ENCODE results near the gene SYNJ2.

SYNJ2 gene

GRCh38 chr6:157996201-157996712, 14.6 kb downstream of the SYNJ2 start:
- no peak for DNase-seq (ENCODE audit: low read depth in 2 of 2)

- no peak for DNase-seq (ENCODE audit: low read depth in 2 of 2)
These were observed 15.4 kb downstream of the SYNJ2 start for GRCh38 chr6:157996918-157997702.

DNA sequence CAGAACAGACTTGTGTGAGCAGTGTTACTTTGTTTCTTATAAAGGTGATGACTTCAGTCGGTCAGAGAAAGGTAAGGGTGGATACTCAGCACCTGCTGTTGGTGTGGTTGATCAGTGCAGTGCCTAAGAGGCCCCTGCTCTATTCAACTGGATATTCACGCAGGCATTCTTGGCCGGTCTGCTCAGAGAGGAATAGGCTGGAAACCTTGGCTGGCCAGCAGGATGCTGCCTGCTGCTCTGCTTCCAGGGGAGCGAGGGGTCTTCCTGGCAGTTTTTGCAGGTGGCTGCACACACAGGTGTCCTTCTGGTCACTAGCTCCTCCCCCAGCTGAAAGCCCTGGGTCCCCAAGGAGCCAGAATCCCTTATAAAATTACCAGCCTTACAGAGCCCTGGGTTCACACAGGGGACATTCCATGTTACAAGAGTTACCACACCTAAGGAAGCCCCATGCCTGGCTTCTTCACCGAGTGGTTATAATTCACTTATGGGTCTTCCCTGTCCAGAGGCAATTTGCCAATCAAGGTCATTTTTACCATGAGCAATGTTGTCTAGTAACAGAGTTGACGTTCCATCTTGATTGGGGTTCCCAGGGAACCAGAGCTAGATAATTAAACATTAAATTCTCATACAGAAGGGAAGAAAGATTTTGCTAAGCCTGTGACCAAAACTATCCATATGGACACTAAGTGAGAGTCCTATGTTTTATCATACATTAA, 16.4 kb downstream of the SYNJ2 start:
- DNase-seq (ENCODE audit: low read depth in 2 of 2), result no peak

- no peak for DNase-seq (ENCODE audit: low read depth in 2 of 2)
These were observed 17.1 kb downstream of the SYNJ2 start for GRCh38 chr6:157998707-157999167.

DNA sequence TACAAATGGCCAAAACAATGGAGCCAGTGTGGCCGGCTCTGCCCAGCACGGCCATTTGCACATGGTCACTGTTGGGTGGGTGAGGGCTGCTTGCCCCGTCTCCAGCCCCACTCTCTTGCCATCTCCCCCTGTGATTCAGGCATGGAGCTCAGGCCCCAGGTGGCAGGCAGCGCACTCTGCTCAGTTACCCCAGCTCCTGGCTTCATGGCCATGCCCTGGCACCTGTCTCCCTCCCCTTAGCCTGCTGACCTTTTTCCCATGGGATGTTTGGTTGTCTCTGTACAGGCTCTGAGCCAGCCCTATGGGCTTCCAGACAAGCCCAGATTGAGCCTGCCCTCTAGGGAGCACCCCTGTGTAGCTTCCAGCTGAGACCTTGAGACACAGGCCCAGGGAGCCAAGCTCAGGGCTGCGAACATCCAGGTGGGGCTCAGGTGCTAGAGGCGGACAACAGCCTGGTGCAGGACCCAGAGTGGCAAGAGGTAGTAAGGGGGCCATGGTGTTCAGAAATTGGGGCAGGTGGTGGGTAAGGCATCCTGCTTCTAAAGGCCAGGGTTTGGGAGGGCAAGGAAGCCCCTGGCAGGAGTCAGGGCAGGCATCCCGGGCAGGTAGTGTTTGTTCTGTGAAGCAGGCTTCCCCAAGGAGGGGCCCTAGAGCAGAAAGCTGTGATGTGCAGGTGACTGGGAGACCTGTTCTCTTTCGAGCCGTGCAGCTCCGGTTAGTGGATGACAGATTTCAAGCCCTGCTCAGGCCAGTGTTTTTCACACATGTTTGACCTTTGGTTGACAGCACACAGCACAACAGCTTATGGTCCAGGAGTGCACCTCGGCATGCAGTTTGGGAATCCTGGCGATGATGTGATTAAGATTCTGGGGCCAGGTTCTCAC, 17.7 kb downstream of the SYNJ2 start:
- DNase-seq (ENCODE audit: low read depth in 2 of 2), result no peak

- DNase-seq (ENCODE audit: low read depth in 2 of 2), result no peak
These were observed 19.1 kb downstream of the SYNJ2 start for GRCh38 chr6:158000530-158001307.

DNA sequence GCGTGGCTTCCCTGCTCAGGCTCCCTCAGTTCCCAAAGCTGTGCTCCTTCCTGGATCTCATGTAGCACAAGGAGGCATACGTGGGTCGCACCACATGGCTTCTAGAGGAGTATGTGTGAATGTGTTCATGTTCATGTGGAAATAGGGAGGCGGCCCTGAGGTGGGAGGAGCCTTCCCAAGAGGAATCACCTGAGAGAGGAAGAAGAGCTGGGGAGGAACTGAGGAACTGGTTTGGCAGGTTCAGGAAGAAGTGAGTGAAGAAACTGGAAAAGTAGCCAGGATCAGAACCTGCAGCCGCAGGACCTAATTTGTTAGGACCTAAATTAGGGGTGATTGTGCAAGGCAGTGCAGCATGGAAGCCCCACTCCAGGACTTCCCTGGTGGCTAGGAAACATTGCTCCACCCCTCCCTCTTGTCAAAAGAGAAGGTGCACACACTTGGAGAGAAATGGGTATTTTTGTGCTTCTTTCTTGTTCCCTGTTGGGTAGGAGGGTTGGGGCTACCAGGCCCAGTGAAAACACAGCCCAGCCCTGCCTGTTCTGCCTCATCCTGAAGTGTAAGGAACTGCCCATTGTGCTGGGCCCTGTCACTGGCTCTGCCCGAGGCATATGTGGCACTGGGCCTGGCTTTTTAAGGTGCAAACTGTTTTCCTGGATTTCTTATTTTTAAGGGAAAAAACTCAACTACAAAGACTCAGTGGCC, 20.7 kb downstream of the SYNJ2 start:
- DNase-seq (ENCODE audit: low read depth in 2 of 2), result no peak

DNA sequence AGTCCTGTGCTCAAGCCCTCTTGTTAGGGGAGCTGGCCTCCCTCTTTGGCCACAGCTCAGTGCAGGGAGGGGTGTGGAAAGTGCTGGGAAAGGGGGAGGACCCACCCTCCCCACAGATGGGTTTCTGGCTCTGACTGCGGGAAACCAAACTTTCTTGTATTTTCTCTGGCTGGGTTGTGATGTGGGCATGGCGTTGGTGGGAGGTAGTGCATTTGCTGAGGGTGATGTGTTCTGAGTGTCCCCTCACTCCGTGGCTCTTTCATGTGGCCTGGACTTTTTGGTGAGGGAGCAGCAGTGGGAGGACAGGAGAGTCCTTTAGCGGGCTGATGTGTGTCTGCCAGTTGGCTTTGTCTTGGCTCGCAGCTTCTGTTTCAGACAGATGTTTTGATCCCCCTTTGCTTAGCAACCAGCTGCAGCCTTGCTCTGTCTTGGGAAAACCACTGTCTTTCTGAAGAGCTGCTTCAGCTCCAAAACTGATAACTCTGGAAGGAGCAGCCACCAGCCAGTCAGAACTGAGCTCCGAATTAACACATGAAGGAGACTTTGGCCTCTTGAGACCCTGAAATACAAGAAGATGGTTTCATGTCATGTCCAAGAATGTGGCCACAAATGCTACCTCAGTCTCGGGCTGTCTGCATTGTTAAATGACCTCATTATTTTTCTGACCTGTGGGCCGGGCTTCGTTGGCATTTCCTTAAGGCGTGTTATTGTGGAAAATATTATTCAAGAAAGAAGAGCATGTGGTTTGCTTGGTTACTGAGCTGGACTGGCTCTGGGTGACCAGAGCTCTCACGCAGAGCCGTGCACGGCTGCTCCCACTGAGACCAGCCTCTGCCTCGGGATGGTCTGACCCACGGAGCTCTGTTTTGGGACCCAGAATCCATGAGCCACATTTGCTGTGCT, 21.5 kb downstream of the SYNJ2 start:
- peak in 1 of 2 donors; percentile 62 for DNase-seq (ENCODE audit: low read depth in 2 of 2)

DNA sequence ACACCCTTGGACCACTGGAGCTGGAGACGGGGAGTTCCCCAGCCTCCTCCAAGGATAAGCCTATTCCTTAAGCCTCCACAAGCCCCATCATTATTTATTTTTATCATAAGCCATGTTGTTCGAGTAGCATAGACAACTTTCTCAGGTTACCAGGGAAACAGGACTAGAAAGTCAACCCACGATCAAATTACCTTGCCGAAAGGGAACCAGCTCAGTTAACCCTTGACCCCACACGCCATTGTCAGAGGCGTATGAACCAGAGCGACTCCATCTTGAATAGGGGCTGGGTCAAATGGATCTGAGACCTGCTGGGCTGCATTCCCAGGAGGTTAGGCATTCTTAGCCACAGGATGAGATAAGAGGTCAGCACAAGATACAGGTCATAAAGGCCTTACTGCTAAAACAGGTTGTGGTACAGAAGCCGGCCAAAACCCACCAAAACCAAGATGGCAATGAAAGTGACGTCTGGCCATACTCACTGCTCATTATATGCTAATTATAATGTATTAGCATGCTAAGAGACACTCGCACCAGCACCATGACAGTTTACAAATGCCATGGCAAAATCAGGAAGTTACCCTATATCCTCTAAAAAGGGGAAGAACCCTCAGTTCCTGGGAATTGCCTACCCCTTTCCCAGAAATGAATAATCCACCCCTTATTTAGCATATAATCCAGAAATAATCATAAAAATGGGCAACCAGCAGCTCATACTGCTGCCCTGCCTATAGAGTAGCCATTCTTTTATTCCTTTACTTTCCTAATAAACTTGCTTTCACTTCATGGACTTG, 22.4 kb downstream of the SYNJ2 start:
- DNase-seq (ENCODE audit: low read depth in 2 of 2), result no peak

DNA sequence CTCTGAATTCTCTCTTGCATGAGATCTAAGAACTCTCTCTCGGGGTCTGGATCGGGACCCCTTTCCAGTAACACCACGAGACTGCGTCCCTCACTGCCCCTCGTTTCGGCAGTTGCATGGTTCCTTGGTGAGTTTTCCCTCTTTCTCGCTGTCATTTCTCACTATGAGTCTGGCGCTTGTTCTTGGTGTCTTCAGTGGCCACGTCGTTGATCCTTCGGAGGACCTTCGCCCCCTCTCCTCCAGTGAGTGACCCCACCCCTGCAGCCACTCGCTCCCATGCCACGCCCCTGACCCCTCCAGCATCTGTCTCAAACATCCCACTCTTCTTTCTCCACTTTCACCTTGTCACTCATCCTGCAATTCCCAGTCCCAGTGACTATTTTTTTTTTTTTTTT, 23.0 kb downstream of the SYNJ2 start:
- no peak for DNase-seq (ENCODE audit: low read depth in 2 of 2)

DNA sequence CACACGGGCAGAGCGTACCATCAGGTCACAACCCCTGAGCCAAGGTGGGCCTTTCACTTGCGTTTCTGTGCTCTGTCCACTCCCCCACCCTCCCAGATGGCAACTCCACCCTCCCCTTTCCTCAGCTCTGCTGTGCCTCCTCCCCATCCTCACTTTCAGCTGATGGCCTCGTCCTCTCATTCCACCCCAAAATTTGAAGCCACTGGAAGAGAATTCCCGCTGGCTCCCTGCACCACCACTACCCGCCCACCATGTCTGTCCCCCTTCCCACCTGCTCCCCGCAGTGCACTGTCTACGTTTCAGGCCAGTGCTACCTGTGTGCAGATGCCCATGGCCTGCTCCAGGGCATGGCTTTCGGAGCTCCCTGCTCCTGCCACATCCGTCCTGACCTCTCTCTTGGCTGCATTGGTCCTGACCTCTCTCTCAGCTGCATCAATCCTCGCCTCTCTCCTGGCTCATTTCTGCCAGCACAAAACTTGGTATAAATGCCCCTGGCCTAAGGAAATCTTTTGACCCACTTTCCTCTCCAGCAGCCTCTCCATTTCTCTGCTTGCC, 24.0 kb downstream of the SYNJ2 start:
- DNase-seq (ENCODE audit: low read depth in 2 of 2), result no peak

DNA sequence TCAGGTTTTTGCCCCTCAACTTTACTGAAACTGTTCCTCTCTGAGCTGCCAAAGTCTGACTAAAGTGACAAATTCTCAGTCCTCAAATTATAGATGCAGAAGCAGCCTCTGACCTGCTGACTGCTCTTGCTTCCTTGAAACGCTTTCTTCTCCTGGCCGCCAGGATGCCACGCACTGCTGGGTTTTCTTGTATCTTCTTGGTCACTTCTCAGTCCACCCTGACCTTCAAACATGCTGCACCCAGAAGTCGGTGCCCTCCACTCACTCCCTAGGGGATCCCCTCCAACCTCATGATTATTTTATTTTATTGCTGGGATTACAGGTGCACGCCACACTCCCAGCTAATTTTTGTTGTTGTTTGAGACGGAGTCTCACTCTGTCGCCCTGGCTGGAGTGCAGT, 24.7 kb downstream of the SYNJ2 start:
- no peak for DNase-seq (ENCODE audit: low read depth in 2 of 2)

DNA sequence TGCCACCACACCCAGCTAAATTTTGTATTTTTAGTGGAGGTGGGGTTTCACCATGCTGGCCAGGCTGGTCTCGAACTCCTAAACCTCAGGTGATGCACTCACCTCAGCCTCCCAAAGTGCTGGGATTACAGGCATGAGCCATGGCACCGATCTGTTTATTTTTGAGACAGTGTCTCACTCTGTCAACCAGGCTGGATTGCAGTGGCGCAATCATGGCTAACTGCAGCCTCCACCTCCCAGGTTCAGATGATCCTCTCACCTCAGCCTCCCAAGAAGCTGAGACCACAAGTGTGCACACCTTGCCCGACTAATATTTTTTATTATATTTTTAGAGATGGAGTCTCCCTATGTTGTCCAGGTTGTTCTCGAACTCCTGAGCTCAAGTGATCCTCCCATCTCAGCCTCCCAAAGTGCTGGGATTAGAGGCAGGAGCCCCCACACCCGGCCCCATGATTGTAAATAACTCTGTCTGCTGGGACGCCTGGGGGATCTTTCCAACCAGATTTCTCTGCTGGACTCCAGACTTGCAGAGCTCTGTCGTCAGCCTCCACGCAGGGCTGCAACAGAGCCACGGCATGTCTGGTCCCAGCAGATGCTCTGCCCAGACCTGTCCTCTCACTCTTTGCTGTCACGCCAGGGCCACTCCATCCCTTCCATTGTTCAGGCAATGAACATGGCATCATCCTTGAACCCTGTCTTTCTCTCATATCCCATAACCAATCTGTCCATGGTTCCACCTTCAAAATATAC, 25.3 kb downstream of the SYNJ2 start:
- no peak for DNase-seq (ENCODE audit: low read depth in 2 of 2)

- DNase-seq (ENCODE audit: low read depth in 2 of 2), result no peak
These were observed 27.1 kb downstream of the SYNJ2 start for GRCh38 chr6:158008864-158009113.

DNA sequence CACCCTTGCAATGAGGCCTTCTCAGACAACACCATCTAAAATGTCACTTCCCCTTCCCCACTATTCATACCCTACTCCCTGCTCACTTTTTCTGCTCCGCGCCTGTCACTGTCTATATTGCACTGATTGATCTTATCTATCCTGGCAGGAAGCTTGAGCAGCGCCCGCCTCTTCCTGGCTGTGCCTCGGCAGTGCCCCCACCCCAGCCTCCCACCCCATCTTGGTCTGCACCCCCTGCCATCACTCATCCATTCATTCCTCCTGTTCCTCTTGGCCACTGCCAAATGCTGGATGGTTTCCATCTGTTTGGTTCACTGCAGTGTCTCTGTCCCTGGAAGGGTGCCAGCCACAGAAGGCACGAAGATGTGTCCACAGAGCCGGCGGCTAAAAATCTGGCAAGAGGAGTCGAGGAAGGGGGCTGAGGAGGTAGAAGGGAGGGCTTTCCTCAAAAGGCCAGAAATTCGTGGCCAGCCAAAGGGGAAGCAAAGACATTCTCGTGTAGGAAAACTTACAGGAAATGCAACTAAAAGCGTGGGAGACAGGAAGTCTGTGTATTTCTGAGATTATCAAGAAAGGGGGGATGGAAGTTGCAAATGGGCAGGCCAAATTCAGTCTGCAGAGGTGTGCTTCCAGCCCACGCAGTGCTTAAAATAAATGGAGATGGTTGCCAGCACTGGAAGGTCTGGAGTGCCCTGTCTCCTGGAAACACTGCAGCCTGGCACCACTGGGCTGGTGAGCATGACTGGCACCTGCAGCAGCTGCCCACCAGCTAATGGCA, 27.6 kb downstream of the SYNJ2 start:
- no peak for DNase-seq (ENCODE audit: low read depth in 2 of 2)

DNA sequence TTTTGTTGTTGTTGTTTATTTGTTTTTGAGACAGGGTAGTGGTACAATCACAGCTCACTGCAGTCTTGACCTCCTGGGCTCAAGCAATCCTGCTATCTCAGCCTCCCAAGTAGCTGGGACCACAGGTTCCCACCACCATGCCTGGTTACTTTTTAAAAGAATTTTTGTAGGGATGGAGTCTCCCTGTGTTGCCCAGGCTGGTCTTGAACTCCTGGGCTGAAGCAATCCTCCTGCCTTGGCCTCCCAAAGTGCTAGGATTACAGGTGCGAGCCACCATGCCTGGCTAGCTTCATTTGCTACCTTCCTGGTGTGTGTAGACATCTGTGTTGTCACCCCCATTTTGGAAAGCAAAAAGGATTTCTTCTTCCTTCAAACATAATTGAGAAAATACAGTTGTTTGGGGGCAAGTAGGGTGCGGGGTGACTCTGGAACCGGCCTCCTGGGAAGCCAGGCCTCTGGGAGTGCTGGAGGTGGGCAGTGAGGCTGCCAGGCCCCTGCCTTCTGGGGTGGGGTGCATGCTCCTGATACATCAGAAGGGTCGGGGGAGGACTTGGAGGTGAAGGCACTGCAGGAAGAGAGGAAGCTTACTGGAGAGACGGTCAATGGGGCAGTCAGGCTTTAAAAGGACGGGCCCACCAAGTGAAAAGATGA, 28.4 kb downstream of the SYNJ2 start:
- no peak for DNase-seq (ENCODE audit: low read depth in 2 of 2)

Data from stimulated activated CD4-positive, alpha-beta T cell treated with anti-CD3 and anti-CD28 coated beads, Interleukin-4, amount 100 ng/mL, for 48 hours (primary cell).